HG03558 (cell line): Measurements from ENCODE around the gene CD8A.

Source experiments
- ATAC-seq: cut with Tn5 transposase; IDR thresholded peaks from one replicate; pipeline ENCODE4 v1.9.1; 2021; ENCODE audit warnings: moderate number of reproducible peaks; ENCODE audit not compliant: unreplicated experiment; ENCODE audit errors: extremely low read depth

The CD8A gene

DNA sequence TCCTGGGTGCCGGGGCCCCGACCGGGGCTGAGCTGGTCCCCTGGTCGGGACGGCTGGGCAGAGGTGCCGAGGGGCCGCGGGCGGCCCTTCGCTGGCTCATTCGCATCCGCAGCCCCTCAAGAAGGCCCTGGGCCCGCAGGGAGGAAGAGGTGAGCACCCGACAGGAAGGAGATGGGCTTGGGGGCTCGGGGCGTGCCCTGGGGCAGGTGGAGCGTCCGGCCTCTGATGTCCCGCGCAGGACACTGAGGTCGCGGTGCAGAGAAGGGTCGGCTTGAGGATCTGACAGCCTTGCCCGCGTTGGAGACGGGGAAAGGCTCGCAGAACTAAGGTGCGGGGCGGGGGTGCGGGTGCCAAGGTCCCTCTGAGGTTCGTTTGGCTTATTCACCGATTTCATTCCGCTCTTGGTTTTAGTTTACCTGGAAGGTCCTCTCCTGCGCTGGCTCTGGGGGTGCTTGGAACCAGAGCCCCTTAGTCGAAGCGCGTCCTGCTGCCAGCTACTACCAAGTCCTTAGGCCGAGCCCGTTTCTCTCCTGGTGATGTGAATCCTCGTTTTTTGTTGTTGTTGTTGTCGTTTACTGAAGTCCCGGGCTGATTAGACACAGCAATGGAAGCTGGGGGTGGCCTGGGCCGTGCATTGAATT, 18.9 kb upstream of the CD8A start:
- no peak for ATAC-seq

DNA sequence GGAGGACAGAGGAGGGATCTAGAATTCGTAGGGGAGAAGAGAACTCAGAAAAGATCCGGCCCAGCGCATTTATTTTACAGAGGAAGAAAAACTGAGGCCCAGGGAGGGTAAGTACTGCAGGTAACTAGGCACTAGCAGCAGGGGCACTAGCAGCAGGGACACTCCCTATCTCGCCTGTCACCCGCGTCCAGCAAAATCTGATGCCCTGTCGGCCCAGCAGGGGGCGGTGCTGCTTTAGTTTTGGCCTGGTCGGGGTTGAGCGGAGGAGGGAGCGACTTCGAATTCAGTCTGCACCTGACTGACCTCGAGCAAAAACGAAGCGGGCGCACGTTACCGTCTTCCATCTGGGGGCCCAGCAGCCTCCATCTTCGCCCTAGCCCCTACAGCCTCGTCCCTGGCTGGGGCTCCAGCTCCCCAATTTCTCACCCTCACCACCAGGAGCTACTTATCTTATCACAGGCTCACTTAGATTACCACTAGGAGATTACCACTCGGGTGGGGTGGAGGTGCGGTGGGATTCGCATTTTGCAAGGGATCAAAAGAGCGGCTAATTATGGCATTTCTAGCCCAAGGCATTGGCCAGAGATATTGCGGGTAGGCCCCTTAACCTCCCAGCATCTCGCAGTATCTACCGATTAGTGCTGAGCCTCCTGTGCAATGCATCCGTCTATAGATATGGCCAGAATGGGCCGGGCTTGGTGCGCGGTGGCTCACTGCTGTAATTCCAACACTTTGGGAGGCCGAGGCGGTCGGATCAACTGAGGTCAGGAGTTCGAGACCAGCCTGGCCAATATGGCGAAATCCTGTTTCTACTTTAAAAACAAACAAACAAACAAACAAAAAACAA, 17.8 kb upstream of the CD8A start:
- peak; percentile 58 for ATAC-seq

DNA sequence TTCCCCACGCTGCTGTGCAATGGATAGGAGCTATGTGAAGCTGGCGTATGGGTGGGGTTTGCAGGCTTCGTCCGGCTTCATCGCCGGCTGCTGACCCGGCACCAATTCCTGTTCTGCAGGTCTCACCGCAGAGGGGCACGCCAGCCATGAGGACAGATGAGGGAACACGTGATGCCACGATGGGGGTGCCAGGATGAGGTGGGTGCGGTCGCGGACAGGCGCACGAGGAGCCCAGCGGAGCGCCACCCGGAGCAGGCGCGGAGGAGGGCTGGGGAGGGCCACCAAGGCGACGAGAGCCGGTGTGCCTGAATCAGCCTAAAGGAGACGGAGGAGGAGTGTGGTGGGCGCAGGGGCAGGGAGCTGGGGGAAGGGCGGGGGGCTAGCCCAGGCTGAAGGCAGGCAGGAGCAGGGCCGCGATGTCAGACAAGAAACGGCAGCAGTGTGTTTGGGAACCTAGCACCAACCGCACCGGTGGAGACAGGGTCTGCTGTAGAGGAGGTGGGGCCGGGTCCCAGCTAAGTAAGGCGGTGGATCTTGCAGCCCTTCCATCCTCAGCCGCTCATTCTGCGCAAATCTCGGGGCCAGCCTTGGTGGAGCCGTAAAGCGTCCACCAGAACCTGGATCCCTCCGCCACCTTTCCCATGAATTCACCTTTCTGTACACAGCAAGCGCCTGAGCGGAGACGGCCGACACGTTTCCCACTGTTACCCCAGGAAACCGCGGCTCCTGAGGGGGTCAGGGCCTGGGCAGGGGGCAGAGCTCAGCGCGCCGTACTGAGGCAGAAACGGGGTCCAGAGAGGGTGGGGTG, 17.0 kb upstream of the CD8A start:
- ATAC-seq, result no peak

- ATAC-seq, result no peak
Observed at GRCh38 chr2:86807133-86807467, 16.4 kb upstream of the CD8A start.

DNA sequence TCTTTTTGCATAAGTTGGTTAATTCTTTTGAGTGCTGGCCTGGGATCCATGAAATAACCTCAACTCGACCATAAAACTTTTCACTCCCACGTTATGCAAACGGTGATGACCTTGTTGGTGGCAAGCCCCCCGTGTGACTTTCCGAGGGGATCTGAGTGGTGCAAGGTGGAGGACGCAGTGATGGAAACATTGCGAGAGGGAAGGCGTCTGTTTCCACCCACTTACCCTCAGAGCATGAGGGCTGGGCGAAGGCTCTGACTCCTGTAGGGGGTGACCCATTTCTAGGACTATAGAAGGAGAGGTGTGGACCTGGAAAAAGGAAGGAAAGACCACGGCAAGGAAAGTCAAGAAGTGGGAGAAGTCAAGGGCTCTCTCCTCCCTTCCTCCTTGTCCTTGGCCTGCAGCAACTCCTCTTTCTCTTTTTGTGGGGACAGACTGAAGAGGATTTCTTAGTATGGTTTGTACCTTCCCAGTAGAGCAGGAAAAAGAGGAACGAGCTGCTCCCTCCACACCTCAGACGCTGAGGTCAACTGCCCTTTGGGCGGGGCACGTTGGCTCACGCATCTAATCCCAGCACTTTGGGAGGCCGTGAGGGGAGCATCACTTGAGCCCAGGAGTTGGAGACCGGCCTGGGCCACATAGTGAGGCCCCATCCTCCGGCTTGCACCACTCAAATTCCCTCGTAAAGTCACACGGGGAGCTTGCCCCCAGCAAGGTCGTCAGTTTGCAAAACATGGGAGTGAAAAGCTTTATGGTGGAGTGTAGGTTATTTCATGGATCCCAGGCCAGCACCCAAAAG, 15.5 kb upstream of the CD8A start:
- no peak for ATAC-seq

GRCh38 chr2:86800856-86801567, 10.3 kb upstream of the CD8A start:
- ATAC-seq, result no peak

DNA sequence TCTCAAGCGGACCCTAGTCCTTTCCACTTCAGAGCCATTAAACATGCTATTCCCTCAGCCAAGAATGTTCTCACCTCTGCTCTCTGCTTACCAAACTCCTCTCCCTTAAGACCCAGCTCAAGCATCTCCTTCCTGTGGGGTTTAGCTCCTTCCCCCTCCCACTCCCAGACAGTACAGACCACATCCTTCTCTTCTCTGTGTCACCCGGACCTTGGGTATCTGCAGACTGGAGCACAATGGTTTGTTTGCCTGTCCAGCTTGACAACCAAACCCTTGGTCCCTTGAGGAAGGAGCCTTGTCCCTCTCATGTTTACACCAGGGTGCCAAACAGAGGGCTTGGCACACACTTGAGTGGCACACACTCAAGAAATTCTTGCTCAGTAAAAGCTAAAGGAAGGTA, 4.1 kb upstream of the CD8A start:
- ATAC-seq, result no peak

DNA sequence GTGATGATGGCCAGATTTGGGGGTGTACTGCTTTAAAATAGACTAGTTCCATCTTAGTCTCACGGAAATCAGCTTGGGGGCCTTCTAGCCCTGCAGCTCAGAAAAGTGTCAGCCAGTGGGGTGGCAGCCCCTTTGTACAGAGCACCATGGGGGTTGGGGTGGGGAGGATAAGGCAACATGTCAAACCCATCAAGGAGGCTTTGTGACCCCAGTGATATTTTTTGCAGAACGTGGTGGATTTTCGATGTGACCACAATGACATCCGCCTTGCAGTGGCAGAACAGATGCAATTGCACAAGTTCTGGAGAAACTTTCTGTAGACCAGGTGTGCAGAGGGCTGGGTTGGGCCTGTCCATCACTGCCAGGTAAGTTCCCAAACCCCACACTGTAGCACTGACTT, 3.0 kb upstream of the CD8A start:
- ATAC-seq, result no peak

GRCh38 chr2:86791573-86791972, 860 bp upstream of the CD8A start:
- ATAC-seq, result no peak

- ATAC-seq, result no peak
Observed at GRCh38 chr2:86790134-86790675, 508 bp downstream of the CD8A start.

- no peak for ATAC-seq
Observed at GRCh38 chr2:86789687-86790133, 1.0 kb downstream of the CD8A start.

DNA sequence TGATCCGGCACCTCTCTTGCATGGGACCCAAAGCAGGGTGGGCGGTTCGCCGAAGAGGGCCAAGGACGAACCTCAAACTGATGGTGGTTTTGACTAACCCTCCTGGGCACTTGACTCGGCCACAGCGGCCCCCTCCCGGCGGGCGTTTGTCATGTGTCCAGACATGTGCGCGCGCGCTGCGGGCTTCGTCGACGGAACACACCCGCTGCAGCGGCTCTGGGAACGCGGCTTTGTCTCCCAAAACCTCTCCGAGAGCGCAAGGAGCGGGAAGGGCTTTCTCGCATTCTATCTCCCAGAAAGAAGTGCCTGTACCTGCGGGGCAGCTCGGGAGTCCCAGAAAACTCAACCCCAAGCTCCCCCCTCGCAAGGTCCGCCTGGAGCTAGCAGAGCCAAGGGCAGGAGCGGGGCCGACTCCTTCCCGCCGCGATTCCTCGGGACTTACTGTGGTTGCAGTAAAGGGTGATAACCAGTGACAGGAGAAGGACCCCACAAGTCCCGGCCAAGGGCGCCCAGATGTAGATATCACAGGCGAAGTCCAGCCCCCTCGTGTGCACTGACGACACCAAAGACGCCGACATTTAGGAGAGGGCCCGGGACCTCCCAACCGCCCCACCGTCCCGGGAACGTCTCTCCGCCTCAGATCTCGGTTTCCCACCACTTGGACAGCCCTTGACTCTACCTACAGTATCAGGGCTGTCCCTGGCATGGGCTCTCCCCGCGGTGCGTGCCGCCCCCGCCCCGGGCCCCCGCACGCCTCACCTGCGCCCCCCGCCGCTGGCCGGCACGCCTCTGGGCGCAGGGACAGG, 1.6 kb downstream of the CD8A start:
- no peak for ATAC-seq

GRCh38 chr2:86788165-86788564, 2.5 kb downstream of the CD8A start:
- no peak for ATAC-seq

GRCh38 chr2:86787736-86788135, 3.0 kb downstream of the CD8A start:
- no peak for ATAC-seq

DNA sequence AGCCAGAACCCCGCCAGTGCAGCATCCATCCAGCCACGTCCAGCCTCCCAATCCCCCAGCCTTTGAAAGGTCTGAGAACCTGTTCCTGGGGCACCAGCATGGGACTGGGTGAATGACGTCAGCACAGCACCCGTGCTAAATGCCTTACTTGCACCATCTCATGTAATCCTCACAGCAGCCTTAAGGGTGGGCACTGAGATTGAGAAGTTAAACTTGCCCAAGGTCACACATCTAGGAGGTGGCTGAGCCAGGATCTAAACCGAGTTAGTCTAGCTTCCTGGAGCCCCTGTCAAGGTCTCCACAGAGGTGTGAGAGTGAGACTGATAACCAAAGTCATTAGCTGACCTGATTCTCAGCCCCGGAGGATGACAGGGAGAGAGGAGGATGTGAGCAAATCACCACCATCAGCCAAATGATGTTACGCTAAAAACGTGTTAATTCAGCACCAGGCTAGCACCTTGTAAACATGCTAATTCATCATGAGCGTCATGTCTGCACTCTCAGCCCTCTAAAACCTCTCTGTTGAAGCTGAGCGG, 4.6 kb downstream of the CD8A start:
- no peak for ATAC-seq

DNA sequence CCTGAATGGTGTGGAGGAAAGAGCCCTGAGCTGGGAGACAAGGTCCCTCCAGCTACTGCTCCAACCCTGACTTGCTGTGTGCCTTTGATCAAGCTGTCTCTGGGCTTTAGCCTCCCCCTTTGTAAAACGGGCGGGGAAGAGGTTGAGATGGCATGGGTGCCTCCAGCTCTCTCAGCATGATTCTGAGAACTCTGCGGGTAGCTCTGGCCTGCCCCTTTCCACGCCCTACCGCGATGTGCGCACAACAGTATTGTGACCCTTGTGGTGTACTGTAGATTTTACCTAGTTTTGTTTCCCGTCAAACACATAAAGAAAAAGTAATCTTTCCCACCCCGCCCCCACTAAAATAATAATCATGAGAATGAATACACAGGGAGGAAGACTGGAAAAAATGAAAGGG, 5.3 kb downstream of the CD8A start:
- no peak for ATAC-seq

GRCh38 chr2:86783615-86784339, 6.9 kb downstream of the CD8A start:
- peak; percentile 95 for ATAC-seq

- ATAC-seq, result no peak
Observed at GRCh38 chr2:86782748-86783147, 8.0 kb downstream of the CD8A start.
